Activated T-cell treated with anti-CD3 and anti-CD28 coated beads for 48 hours (primary cell): ENCODE measurements around the gene TM7SF3.

Source experiments
- DNase-seq: peaks from one replicate; pipeline ENCODE4 v3.0.0-alpha.2; 2020; ENCODE audit warnings: low read depth

The TM7SF3 gene

GRCh38 chr12:26928661-26929060 lies 85.5 kb downstream of the TM7SF3 start:
- DNase-seq: no peak
